GM18499 (cell line): Measurements from ENCODE around the gene ERGIC2.
"Not testable (repeated sequence)": the region's sequence is repeated elsewhere in the genome, so short reads cannot be mapped to it uniquely, and the experiment has no call there.

ENCODE experiments used
- ATAC-seq: cut with Tn5 transposase; IDR thresholded peaks from one replicate; pipeline ENCODE4 v1.9.1; 2021; ENCODE audit warnings: moderate number of reproducible peaks; ENCODE audit not compliant: insufficient read depth, unreplicated experiment

ERGIC2 gene

DNA sequence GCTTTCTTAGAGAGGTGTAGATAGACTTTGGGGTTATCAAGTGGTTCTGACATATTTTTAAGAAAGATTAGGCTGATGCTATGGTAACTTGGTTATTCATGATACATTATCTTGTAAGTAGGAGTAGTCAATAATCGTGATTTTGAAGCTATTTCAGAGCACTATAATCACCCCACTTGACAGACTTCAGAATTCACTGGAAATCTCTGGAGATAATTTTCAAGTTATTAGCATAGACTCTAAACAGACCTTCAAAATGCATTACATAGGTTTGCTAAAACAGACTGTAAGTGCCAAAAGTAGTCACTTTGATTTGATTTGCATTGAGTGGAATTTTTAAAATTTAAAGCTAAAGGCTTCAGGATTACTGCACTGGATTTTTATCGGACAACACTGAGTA, 74.3 kb downstream of the ERGIC2 start:
- ATAC-seq, result no peak

DNA sequence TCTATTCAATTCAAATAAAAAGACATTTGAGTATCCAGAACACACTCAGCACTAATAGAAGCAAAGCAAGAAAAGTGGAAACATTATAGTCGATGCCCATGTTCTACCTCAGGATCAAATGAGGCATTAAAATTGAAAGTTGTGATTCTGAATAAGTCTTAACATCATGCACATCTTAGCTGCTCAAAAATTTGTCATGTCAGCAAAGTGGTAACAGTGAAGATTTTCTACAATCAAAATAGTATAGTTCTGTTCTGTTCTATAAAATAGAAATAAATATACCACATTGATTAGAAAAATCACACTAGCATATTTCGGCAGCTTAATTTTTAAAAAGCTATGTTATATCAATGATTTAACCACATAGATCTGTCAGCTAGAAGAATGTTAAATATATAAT, 74.7 kb downstream of the ERGIC2 start:
- ATAC-seq, result no peak

DNA sequence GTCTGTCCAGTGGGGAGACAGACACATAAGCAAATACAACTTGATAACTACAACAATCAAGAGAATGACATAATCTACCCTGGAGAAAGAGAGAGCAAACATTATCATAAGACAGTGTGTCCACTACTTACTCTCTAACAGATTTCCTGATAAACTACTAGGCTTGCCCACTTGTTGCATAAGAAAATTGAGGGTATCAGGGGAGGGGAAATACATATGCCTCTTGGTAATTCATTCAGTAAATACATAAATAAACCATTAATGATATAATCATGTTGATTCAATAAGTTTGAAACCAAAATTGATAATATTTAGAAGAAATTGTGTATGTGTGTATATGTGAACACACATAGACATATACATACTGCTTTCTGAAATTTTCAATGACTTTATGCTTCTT, 76.6 kb downstream of the ERGIC2 start:
- ATAC-seq, result no peak

DNA sequence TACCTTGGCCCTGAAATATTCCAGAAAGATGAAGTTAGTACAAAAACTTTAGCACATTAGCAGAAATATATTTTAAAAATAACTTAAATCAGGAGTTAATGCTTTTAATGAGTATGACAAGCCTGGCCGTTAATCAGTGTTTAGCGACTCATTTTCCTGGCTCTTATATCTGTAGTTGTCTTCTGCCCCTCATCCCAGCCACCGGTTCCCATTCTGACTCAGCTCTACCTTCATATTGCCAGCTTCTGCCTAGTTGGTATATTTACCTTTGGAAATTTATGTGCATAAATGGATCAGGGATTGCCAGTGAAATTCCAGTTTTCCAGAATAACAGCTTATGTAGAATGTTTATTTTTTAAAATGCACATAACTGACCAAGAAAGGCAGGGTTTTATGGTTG, 79.9 kb downstream of the ERGIC2 start:
- ATAC-seq, result no peak

DNA sequence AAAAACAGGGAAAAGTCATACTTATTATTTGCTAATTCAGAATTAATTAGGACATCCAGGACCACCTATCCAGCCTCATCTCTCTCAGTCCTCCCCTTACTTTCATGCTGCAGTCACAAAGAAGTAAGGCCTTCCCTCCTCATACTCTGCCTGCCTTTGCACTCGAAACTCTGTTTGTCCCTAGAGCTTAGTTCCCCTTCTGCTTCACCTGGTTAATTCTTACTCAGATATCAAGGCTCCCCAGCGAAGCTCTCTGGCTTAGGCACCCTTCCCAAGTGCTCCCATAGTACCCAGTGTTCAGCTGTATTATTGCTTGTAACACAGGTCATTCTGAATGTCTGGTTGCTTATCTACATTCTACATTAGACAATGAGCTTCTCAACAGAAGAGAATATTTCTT, 81.3 kb downstream of the ERGIC2 start:
- ATAC-seq, result no peak

DNA sequence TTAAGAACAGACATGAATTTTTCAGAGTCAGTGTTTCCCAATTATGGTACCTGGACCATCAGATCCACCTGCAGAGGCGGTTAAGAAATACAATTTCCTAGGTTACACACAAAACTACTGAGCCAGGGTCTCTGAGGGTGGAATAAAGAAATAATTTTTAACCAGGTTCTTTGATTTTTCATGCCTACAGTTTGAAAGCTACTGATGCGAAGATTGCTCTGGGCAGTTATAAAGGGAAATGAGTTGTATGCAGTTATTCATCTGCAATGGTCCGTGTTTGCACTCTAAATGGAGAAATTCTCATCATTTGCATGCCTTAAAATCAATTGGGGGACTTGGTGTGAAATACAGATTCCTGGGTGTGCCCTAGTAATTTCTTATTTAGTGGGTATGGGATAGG, 89.7 kb downstream of the ERGIC2 start:
- ATAC-seq, result no peak

DNA sequence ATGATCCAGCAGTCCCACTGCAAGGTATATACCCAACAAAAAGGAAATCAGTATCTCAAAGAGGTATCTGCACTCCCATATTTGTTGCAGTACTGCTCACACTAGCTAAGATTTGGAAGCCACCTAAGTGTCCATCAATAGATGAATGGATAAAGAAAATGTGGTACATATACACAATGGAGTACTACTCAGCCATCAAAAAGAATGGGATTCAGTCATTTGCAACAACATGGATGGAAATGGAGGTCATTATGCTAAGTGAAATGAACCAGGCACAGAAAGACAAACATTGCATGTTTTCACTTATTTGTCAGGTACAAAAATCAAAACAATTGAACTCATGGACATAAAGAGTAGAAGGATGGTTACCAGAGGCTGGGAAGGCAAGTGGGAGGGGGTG, 90.5 kb downstream of the ERGIC2 start:
- ATAC-seq, result not testable (repeated sequence)

DNA sequence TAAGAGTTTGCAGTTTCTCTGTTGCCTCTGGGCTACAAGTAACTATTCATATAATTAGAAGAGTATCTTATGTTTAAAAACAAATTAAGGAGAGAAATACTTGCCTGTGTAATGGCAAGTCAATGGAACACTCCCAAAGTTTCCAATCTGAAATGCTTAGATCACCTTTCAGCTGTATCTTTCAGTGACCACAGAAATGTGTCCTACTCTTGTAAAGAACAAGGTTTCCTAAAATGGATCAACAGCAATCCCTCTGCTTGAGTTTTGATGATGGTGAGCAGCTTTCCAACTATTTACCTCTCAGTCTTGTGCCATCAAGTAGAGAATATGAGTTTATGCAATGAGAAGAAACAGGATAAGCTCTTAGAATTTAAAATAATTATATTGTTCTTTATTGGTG, 92.9 kb downstream of the ERGIC2 start:
- no peak for ATAC-seq

DNA sequence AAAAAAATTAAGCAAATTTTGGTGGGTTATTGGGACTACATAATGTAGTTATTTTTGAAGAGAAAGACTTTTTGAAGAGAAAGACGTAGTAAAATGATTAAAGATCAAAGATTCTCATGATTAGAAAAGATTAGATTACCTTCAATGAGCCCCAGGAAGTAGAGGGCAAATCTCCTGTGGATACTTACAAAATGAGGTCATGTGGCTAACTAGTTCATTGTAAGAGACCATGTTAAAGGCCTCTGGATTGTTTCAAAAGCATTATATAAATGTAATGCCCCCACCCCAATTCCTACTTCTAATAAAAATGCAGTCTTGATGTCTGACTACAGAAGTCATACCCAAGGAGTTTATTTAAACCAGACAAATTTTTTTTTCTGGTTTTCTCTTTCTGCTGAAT, 93.3 kb downstream of the ERGIC2 start:
- ATAC-seq, result no peak
